Neural cell (in vitro differentiated cells): ENCODE results near the gene NTF4.
"Not testable (repeated sequence)": the region's sequence is repeated elsewhere in the genome, so short reads cannot be mapped to it uniquely, and the experiment has no call there.

Source experiments
- CTCF ChIP-seq: fragments of 450-650 bp; IDR thresholded peaks from 2 replicates; pipeline ENCODE4 v1.5.1; 2014; ENCODE audit warnings: antibody characterized with exemption, mild to moderate bottlenecking, moderate library complexity; ENCODE audit not compliant: poor library complexity, severe bottlenecking
- EP300 ChIP-seq: fragments of 450-650 bp; conservative IDR thresholded peaks from 2 replicates; pipeline ENCODE4 v1.6.1; 2014; ENCODE audit warnings: antibody characterized with exemption, mild to moderate bottlenecking, moderate library complexity; ENCODE audit not compliant: poor library complexity, severe bottlenecking
- EZH2 ChIP-seq: fragments of 200-600, 300-800 bp; shearing (Covaris generic), sonication (generic); IDR thresholded peaks from 2 replicates; pipeline ENCODE4 v1.6.1; 2014; ENCODE audit warnings: antibody characterized with exemption, low read length, borderline replicate concordance, mild to moderate bottlenecking; ENCODE audit not compliant: insufficient read depth, poor library complexity, severe bottlenecking
- MXI1 ChIP-seq: fragments of 450-650 bp; conservative IDR thresholded peaks from 2 replicates; pipeline ENCODE4 v1.6.1; 2014; ENCODE audit warnings: antibody characterized with exemption, mild to moderate bottlenecking; ENCODE audit not compliant: poor library complexity, severe bottlenecking
- POLR2AphosphoS5 ChIP-seq: IDR thresholded peaks from 2 replicates; pipeline ENCODE4 v1.6.1; 2012
- RAD21 ChIP-seq: fragments of 450-650 bp; conservative IDR thresholded peaks from 2 replicates; pipeline ENCODE4 v1.6.1; 2014; ENCODE audit warnings: antibody characterized with exemption, mild to moderate bottlenecking, moderate library complexity
- REST ChIP-seq: IDR thresholded peaks from 2 replicates; pipeline ENCODE4 v1.6.1; 2012; ENCODE audit warnings: borderline replicate concordance
- SMC3 ChIP-seq: fragments of 450-650 bp; conservative IDR thresholded peaks from 2 replicates; pipeline ENCODE4 v1.6.1; 2014; ENCODE audit warnings: antibody characterized with exemption, mild to moderate bottlenecking, moderate library complexity; ENCODE audit not compliant: poor library complexity
- TAF1 ChIP-seq: IDR thresholded peaks from 2 replicates; pipeline ENCODE4 v1.6.1; 2012; ENCODE audit warnings: low read depth

- not testable (repeated sequence) for TF ChIP-seq CTCF, EP300, POLR2AphosphoS5, EZH2, RAD21, TAF1, MXI1, SMC3, REST
Observed at GRCh38 chr19:49038557-49039276, 25.9 kb downstream of the NTF4 start.
